HepG2 (cell line): ENCODE data around the gene AHSG.

ENCODE experiments used
- HDAC2 ChIP-seq: sonication (generic); formaldehyde crosslinking; IDR thresholded peaks from 2 replicates; pipeline ENCODE4 v1.4.0; 2020; ENCODE audit warnings: missing genetic modification reagents
- PRDM10 ChIP-seq: sonication (generic); formaldehyde crosslinking; IDR thresholded peaks from 2 replicates; pipeline ENCODE4 v1.4.0; 2020; ENCODE audit warnings: low read depth, missing genetic modification reagents
- SIN3A ChIP-seq: IDR thresholded peaks from 2 replicates; pipeline ENCODE4 v1.6.1; 2011; ENCODE audit warnings: low read depth, mild to moderate bottlenecking, control low read depth, low read length, borderline replicate concordance
- SP2 ChIP-seq: sonication (generic); formaldehyde crosslinking; IDR thresholded peaks from 2 replicates; pipeline ENCODE4 v1.5.1; 2020; ENCODE audit warnings: mild to moderate bottlenecking, missing genetic modification reagents
- TBP ChIP-seq: sonication (generic); formaldehyde crosslinking; IDR thresholded peaks from 2 replicates; pipeline ENCODE4 v1.5.0; 2020; ENCODE audit warnings: missing genetic modification reagents
- TRIM24 ChIP-seq: sonication (generic); formaldehyde crosslinking; IDR thresholded peaks from 2 replicates; pipeline ENCODE4 v1.8.0; 2022; ENCODE audit warnings: mild to moderate bottlenecking, missing genetic modification reagents
- ZBTB43 ChIP-seq: sonication (generic); formaldehyde crosslinking; conservative IDR thresholded peaks from 2 replicates; pipeline ENCODE4 v1.4.0; 2020; ENCODE audit warnings: missing genetic modification reagents
- ZNF24 ChIP-seq: fragments of 450-650 bp; IDR thresholded peaks from 2 replicates; pipeline ENCODE4 v1.6.1; 2017; ENCODE audit warnings: antibody characterized with exemption, mild to moderate bottlenecking

GRCh38 chr3:186635532-186635931 is 22.7 kb downstream of the AHSG start:
- TF ChIP-seq PRDM10 (no peak), ZBTB43 (no peak), SP2 (CRISPR knock-in tag) (no peak), HDAC2 (CRISPR knock-in tag) (no peak), SIN3A (no peak), ZNF24 (no peak), TBP (CRISPR knock-in tag) (no peak), TRIM24 (no peak)
